NCI-H2227 (cell line): ENCODE measurements around the gene CCL17.

Experiments
- DNase-seq: peaks from one replicate; lab custom pipeline; 2025; ENCODE audit not compliant: unreplicated experiment; lab: John Stamatoyannopoulos, UW

Gene CCL17

DNA sequence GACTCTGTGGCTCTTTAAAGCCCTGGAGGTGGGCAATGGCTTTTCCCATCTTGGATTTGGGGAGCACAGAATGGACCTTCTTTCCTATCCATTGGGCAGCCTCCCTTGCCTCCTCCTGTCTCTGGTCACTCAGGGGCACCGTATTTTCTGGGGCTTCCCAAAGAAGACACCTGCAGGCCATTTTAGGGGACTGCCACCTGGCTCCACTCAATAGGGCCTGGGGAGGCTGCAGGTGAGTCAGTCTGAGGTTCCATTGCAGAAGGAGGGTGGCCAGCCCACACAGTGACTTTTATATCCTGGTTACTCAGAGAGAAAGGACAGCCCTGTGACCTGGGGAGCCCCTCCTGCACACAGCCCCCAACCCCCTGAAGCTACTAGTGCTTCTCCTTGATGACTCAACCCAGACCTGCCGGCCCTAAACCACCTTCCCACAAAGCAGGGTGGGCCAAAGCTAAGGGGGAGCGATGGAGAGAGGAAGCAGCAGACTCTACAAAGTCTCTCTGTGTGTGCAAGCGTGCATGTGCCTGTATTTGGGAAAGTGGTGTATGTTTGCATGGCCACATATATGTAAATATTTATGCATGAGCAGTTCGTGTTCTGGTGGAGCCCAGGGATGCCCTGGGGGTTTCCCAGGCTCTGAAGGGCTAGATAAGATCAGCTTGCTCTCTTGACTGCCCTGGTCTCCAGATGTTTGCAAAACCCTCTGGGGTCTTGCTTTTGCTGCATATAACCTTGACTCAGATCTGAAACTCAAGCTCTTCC is 27.3 kb upstream of the CCL17 start:
- DNase-seq: no peak

DNA sequence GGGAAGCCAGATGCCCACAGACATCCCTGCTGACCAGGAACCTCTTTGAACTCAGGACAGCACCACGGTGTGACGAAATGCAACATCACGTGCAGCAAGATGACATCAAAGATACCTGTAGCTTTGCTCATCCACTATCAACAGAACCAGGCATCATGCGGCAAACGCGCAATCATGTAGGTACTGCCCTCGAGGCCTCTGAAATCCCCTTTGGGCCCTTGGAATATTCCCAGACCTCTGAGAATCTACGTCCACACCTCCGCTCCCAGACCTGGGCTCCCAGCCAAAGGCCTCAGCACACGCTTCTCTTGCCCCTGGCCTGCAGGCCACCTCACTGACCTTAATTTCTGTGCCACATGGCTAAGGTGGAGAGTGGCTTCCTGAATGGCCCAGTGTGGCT is 25.0 kb upstream of the CCL17 start:
- no peak for DNase-seq

DNA sequence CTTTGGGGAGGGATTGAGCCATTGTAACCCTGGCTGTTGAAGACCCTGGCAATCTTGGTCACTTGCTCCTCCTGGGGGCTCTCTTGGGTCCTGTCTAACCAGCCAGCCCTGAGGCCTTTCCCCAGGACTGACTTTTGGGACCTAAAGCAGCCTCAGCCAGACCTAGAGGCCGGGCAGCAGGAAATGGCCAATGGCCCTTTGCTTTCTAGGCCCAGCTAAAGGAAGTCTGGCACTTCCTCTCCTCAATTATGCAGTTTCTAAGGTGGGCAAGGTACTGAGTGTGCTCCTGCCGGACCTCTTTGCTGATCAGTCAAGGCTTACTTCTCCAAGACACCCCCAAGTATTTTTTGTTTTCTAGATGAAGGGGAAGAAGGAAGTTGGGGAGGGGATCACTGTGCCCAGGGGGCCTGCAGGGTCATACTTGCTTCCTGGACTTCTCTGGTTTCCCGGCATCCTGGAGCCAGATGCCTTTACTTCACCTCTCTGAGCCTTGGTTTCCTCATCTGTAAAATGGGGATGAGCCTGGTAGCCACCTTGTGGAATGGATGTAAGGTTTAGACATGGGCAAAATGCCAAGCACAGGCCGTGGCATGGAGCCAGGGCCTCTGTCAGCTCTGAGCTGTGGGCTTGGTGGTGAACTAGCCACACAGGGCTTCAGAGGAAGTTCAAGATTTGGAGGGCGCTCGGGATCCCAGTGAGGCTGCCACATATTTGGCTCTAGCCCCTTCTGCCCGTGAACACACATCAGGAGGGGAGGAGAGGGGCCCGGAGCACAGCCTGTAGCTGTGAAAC is 23.7 kb upstream of the CCL17 start:
- no peak for DNase-seq

DNA sequence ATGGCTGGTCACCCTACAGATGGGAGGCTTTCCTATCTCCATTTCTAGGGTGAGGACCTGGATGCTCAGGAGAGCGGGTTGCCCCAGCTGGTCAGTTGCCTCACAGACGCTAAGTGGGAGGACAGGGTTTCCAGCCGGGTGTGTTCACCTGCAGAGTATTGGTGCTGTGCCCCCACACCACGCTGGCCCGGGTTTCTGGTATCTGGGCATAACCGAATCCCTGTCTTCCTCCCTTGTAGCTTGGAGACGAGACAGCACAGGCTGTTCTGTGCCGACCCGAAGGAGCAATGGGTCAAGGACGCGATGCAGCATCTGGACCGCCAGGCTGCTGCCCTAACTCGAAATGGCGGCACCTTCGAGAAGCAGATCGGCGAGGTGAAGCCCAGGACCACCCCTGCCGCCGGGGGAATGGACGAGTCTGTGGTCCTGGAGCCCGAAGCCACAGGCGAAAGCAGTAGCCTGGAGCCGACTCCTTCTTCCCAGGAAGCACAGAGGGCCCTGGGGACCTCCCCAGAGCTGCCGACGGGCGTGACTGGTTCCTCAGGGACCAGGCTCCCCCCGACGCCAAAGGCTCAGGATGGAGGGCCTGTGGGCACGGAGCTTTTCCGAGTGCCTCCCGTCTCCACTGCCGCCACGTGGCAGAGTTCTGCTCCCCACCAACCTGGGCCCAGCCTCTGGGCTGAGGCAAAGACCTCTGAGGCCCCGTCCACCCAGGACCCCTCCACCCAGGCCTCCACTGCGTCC is 22.6 kb upstream of the CCL17 start:
- DNase-seq: no peak

DNA sequence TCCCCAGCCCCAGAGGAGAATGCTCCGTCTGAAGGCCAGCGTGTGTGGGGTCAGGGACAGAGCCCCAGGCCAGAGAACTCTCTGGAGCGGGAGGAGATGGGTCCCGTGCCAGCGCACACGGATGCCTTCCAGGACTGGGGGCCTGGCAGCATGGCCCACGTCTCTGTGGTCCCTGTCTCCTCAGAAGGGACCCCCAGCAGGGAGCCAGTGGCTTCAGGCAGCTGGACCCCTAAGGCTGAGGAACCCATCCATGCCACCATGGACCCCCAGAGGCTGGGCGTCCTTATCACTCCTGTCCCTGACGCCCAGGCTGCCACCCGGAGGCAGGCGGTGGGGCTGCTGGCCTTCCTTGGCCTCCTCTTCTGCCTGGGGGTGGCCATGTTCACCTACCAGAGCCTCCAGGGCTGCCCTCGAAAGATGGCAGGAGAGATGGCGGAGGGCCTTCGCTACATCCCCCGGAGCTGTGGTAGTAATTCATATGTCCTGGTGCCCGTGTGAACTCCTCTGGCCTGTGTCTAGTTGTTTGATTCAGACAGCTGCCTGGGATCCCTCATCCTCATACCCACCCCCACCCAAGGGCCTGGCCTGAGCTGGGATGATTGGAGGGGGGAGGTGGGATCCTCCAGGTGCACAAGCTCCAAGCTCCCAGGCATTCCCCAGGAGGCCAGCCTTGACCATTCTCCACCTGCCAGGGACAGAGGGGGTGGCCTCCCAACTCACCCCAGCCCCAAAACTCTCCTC is 21.9 kb upstream of the CCL17 start:
- no peak for DNase-seq

GRCh38 chr16:57383276-57384247 is 21.0 kb upstream of the CCL17 start:
- no peak for DNase-seq

DNA sequence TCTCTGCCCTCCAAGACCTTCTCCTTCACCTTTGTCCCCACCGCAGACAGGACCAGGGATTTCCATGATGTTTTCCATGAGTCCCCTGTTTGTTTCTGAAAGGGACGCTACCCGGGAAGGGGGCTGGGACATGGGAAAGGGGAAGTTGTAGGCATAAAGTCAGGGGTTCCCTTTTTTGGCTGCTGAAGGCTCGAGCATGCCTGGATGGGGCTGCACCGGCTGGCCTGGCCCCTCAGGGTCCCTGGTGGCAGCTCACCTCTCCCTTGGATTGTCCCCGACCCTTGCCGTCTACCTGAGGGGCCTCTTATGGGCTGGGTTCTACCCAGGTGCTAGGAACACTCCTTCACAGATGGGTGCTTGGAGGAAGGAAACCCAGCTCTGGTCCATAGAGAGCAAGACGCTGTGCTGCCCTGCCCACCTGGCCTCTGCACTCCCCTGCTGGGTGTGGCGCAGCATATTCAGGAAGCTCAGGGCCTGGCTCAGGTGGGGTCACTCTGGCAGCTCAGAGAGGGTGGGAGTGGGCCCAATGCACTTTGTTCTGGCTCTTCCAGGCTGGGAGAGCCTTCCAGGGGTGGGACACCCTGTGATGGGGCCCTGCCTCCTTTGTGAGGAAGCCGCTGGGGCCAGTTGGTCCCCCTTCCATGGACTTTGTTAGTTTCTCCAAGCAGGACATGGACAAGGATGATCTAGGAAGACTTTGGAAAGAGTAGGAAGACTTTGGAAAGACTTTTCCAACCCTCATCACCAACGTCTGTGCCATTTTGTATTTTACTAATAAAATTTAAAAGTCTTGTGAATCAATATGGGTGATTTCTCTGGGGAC is 20.1 kb upstream of the CCL17 start:
- no peak for DNase-seq

DNA sequence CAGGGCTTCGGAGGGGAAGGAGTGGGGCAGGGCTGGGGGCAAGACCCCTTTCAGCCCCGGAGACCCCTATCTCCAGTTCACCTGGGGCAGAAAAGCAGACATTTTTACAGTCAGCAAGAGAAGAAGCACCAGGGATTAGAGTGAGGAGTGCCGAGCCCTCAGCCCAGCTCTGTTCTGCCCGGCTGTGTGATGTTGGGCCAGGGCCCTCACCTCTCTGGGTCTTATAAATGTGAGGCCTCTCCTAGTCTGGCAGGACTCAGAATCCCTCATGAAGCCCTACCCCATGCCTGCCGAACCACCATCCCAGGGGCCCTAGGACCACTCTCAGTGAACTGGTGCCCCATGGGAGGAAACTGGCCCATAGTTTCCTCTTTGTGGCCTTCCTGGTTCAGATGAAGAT is 19.5 kb upstream of the CCL17 start:
- no peak for DNase-seq

GRCh38 chr16:57386381-57386951 is 18.1 kb upstream of the CCL17 start:
- no peak for DNase-seq

DNA sequence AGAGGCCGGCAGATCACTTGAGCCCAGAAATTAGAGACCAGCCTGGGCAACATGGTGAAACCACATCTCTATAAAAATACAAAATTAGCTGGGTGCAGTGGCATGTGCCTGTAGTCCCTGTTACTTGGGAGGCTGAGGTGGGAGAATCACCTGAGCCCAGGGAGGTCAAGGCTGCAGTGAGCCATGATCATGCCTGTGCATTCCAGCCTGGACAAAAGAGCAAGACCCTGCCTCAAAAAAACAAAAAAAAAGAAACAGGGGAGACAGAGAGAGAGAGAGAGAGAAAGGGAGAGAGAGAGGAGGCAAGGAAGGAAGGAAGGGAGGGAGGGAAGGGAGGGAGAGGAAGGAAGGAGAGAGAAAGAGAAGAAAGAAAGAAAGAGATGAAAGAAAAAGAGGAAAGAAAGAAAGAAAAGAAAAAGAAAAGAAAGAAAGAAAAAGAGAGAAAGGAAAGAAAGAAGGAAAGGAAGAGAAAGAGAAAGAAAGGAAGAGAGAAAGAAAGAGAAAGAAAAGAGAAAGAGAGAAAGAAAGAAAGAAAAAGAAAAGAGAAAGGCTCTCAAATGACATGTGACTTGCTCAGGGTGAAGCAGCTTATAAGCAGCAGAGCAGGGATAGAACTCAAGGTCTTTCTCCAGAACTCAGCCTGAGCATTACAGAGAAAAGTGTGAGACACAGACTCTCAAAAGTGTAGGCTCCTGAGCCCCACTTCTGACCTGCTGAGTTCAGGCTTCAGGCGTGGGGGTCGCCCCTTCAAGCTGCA is 16.8 kb upstream of the CCL17 start:
- DNase-seq: no peak

DNA sequence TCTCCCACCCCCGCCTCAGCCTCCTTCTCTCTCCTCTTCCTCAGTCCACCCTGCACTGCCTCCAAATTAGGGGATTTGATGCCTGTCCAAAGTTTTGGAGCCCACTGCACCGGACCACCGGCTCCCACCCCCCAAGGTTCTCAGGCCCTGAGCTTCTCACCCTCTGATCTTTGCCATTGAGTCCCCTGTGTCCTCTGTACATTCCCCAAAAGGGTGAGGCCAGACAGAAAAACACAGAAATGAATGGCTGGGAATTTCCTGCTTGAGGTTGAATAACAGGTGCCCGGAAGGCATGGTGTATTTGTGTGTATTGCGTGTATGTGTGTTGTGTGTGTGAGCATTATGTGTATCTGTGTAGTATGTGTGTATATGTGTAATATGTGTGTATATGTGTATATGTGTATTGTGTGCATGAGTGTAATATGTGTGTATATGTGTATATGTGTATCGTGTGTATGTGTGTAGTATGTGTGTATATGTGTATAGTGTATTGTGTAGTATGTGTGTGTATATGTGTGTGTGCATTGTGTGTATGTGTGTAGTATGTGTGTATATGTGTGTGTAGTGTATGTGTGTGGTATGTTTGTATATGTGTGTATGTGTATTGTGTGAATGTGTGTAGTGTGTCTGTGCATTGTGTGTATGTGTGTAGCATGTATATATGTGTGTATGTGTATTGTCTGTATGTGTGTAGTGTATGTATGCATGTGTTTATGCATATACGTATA is 16.0 kb upstream of the CCL17 start:
- no peak for DNase-seq

DNA sequence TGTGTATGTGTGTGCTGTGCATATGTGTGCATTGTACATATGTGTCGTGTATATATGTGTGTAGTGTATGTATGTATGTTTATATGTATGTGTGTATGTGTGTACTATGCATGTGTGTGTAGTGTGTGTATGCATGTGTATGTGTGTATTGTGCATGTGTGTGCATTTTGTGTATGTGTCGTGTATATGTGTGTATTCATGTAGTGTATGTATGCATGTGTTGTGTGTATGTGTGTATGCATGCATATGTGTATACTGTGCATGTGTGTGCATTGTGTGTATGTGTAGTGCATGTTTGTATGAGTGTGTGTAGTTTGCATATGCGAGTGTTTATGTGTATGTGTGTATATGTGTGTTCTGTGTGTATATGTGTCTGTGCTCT is 15.5 kb upstream of the CCL17 start:
- DNase-seq: no peak

DNA sequence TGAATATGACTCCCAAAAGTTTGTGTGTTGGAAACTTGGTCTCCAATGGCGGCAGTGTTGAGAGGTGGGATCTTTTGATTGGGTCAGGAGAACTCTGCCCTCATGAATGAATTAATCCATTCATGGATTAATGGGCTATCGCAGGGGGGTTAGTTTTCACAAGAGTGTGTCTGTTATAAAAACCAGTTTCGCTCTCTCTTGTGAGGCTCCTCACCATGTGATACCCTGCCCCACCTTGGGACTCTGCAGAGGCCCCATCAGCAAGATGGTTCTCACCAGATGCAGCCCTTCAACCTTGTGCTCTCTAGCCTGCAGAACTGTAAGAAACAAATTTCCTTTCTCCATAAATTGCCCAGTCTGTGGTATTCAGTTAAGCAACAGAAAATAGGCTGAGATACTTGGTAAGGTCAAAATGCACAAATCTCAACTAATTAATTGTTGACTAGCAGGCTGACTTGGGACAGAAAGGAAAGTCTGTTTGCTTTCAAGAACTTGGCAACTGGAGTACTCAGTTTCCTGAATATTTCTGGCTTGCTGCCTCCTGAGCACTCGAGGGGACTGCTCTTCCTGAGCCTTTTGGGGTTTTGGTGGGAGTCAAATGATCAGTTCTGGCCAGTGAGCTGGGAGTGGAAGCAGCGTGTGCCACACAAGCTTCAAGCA is 13.8 kb upstream of the CCL17 start:
- no peak for DNase-seq

GRCh38 chr16:57391300-57391699 is 13.3 kb upstream of the CCL17 start:
- DNase-seq: no peak

- DNase-seq: no peak
Observed at GRCh38 chr16:57391708-57392107, 12.9 kb upstream of the CCL17 start.

- no peak for DNase-seq
Observed at GRCh38 chr16:57392694-57393093, 11.9 kb upstream of the CCL17 start.

- no peak for DNase-seq
Observed at GRCh38 chr16:57394444-57394843, 10.1 kb upstream of the CCL17 start.
